Liver (tissue), 3 donors: ENCODE data around the gene PTRH2.

Experiments
- CTCF ChIP-seq: fragments of 150-350 bp; IDR thresholded peaks from 2 replicates; pipeline ENCODE4 v1.5.1; 2017; ENCODE audit warnings: improper control_type of control experiment, low read depth, low read length; ENCODE audit not compliant: missing input control
- EGR1 ChIP-seq, 2 donors: IDR thresholded peaks; 2 replicates each; pipeline ENCODE4 v1.6.1; 2016 to 2018; ENCODE audit warnings: antibody characterized with exemption in 2 of 2, low read depth in 2 of 2
- JUND ChIP-seq, 2 donors: IDR thresholded peaks; 2 replicates each; pipeline ENCODE4 v1.6.1; 2016; ENCODE audit warnings: antibody characterized with exemption in 2 of 2
- MAX ChIP-seq: IDR thresholded peaks from 2 replicates; pipeline ENCODE4 v1.6.1; 2016; ENCODE audit warnings: antibody characterized with exemption
- donor health status: healthy.
- donor health status: healthy.

- no peak for TF ChIP-seq CTCF
- no peak for TF ChIP-seq EGR1 (IDR thresholded peaks at IDR 0.05; ENCODE audit: low read depth in 2 of 2)
- no peak for TF ChIP-seq MAX
- no peak for TF ChIP-seq JUND (IDR thresholded peaks at IDR 0.05)
Observed at GRCh38 chr17:59727817-59728533, 20.7 kb upstream of the PTRH2 start.
